BLaER1 (cell line): ENCODE data around the gene SH3GLB2.
A peak's percentile ranks its signal among the peaks of the same experiment; 100 is the strongest.
"Not testable (repeated sequence)": the region's sequence is repeated elsewhere in the genome, so short reads cannot be mapped to it uniquely, and the experiment has no call there.

ENCODE experiments used
- H3K27ac ChIP-seq: shearing (Covaris generic); formaldehyde crosslinking; 2 replicates; pipeline ENCODE4 v1.8.1; 2022
- H3K27me3 ChIP-seq: shearing (Covaris generic); formaldehyde crosslinking; 2 replicates; pipeline ENCODE4 v1.8.1; 2022
- H3K36me3 ChIP-seq: shearing (Covaris generic); formaldehyde crosslinking; 2 replicates; pipeline ENCODE4 v1.8.1; 2022
- H3K4me1 ChIP-seq: shearing (Covaris generic); formaldehyde crosslinking; 2 replicates; pipeline ENCODE4 v1.8.1; 2022
- H3K4me2 ChIP-seq: shearing (Covaris generic); formaldehyde crosslinking; 2 replicates; pipeline ENCODE4 v1.8.1; 2022
- H3K4me3 ChIP-seq: shearing (Covaris generic); formaldehyde crosslinking; 2 replicates; pipeline ENCODE4 v1.8.1; 2022
- H3K9ac ChIP-seq: shearing (Covaris generic); formaldehyde crosslinking; 2 replicates; pipeline ENCODE4 v1.8.1; 2022
- H3K9me3 ChIP-seq: shearing (Covaris generic); formaldehyde crosslinking; 2 replicates; pipeline ENCODE4 v1.8.1; 2022
- H4K20me1 ChIP-seq: shearing (Covaris generic); formaldehyde crosslinking; 2 replicates; pipeline ENCODE4 v1.8.1; 2022
- Cebpa-rat ChIP-seq: shearing (Covaris generic); IDR thresholded peaks from 2 replicates; pipeline ENCODE4 v1.8.1; 2022

SH3GLB2 gene

DNA sequence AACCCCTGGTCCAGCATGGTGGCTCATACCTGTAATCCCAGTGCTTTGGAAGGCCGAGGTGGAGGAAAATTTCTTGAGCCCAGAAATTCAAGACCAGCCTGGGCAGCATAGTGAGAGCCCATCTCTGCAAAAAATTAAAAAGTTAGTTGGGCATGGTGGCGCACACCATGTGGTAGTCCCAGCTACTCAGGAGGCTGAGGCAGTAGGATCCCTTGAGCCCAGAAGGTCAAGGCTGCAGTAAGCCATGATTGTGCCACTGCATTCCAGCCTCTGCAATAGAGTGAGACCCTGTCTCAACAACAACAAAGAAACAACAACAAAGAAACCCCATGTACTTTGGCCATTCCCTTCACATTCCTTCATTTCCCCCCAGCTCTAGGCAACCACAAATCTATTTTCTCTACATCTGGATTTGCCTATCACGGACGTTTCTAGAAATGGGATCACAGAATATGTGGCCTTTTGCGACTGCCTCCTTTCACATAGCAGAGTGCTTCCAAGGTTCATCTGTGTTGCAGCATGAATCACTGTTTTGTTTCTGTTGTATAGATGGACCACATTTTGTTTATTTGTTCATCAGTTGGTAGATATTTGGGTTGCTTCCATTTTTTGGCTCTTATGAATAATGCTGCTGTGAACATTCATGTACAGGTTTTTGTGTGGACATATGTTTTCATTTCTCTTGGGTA lies 26.2 kb upstream of the SH3GLB2 start:
- Histone ChIP-seq H3K4me1 (no peaks in the 10 kb centered on the region), H3K36me3 (peaks cover 99% of the 10 kb centered on the region), H3K4me3 (no peak overlapping the region), H3K4me2 (no peak overlapping the region), H3K27ac (no peak overlapping the region), H3K9ac (no peak overlapping the region), H3K27me3 (no peaks in the 10 kb centered on the region), H4K20me1 (no peaks in the 10 kb centered on the region), H3K9me3 (no peaks in the 10 kb centered on the region)
- TF ChIP-seq Cebpa-rat: no peak

DNA sequence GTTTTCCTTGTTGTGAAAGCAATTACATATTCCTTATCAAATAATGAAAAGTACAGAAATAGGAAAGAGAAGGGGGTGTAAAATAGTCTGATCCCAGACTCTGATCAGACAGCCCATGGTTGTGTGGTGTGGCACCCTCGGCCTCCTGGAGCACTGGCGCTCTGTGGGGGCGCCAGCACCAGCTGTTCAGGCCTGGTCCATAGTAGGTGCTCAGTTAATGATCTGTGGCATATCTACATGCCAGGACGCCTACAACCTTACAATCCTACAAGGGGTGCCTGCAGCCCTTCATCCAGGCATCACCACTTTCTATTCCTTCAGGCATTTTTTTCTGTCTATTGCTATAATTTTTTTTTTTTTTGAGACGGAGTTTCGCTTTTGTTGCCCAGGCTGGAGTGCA lies 24.9 kb upstream of the SH3GLB2 start:
- no peak for TF ChIP-seq Cebpa-rat
- no peaks in the 10 kb centered on the region for H3K9me3 ChIP-seq
- no peak overlapping the region for H3K27ac ChIP-seq
- no peak overlapping the region for H3K4me3 ChIP-seq
- no peaks in the 10 kb centered on the region for H4K20me1 ChIP-seq
- H3K9ac ChIP-seq: no peak overlapping the region
- H3K4me1 ChIP-seq: no peaks in the 10 kb centered on the region
- no peak overlapping the region for H3K4me2 ChIP-seq
- H3K27me3 ChIP-seq: no peaks in the 10 kb centered on the region
- H3K36me3 ChIP-seq: peaks cover 99% of the 10 kb centered on the region

DNA sequence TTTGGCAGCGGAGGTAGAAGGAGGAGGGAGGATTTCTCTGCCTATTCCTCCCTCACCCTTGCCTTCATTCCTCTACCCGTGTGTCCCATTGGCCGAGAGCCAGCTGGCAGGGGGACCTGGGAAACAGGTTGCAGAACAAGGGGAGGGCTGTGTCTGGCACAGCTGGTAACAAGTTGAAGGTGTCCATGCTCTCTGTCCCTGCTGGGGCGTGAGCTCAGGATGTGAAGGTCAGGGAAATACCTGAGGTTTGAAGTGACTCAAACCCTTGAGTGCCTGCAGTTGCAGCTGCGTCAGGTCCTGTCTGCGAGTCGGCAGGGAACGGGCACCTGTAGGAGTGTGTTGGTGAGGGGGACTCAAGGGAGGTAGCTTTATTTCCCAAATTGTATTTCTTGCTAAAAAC lies 24.5 kb upstream of the SH3GLB2 start:
- TF ChIP-seq Cebpa-rat: no peak
- Histone ChIP-seq H3K4me1 (no peaks in the 10 kb centered on the region), H4K20me1 (no peaks in the 10 kb centered on the region), H3K27me3 (no peaks in the 10 kb centered on the region), H3K9me3 (no peaks in the 10 kb centered on the region), H3K27ac (no peak overlapping the region), H3K36me3 (peaks cover 99% of the 10 kb centered on the region), H3K4me3 (no peak overlapping the region), H3K9ac (no peak overlapping the region), H3K4me2 (no peak overlapping the region)

DNA sequence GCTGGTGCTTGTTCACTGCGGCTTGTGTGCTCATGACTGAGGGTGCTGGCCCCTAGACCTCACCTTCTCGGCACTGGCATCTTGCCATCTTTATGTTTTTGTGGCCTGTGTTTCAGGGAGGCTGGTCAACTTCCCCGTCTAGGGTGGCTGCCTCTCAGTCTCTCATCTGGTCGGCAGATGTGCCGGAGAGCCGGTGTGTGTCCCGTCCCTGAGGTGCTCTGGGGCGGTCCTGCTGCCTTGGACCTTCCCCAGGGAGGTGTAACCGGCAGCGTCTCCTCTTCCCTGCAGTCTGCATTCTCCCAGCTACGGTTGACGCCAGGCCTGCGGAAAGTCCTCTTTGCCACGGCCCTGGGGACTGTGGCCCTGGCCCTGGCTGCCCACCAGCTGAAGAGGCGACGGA lies 13.9 kb upstream of the SH3GLB2 start:
- Histone ChIP-seq H3K9ac (no peak overlapping the region), H3K4me1 (peaks cover 20% of the 10 kb centered on the region), H3K4me3 (no peak overlapping the region), H4K20me1 (peaks cover 20% of the 10 kb centered on the region), H3K36me3 (peaks cover 71% of the 10 kb centered on the region), H3K4me2 (no peak overlapping the region), H3K9me3 (no peaks in the 10 kb centered on the region), H3K27me3 (no peaks in the 10 kb centered on the region), H3K27ac (no peak overlapping the region)
- TF ChIP-seq Cebpa-rat: no peak

DNA sequence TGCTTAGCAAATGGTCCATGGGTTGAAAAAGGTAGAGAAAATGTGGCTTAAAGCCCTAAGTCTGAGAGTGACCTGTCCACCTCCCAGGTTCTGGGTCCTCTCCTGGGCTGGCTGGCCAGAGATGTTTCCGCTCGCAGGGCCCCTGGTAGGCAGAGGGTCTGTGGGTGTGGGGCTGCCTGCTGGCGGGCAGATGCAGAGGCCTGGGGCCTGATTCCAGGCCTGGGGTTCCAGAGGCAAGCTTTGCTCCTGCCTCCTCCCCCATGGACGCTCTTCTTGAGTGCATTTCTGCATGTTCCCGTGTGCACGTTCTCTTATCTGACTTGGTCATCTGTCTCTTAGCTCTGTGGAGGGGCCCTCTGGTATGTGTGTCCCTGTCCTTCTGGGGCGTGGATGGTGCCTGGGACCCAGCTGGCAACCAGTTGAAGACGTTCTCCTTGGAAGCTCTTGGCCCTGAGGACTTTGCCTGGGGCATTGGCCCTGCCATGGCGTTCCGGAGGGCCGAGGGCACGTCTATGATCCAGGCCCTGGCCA lies 12.0 kb upstream of the SH3GLB2 start:
- Histone ChIP-seq H3K27ac (no peak overlapping the region), H3K4me1 (peaks cover 28% of the 10 kb centered on the region), H3K27me3 (no peaks in the 10 kb centered on the region), H3K4me3 (no peak overlapping the region), H4K20me1 (peaks cover 25% of the 10 kb centered on the region), H3K4me2 (no peak overlapping the region), H3K9me3 (no peaks in the 10 kb centered on the region), H3K9ac (no peak overlapping the region), H3K36me3 (peaks cover 53% of the 10 kb centered on the region)
- no peak for TF ChIP-seq Cebpa-rat

DNA sequence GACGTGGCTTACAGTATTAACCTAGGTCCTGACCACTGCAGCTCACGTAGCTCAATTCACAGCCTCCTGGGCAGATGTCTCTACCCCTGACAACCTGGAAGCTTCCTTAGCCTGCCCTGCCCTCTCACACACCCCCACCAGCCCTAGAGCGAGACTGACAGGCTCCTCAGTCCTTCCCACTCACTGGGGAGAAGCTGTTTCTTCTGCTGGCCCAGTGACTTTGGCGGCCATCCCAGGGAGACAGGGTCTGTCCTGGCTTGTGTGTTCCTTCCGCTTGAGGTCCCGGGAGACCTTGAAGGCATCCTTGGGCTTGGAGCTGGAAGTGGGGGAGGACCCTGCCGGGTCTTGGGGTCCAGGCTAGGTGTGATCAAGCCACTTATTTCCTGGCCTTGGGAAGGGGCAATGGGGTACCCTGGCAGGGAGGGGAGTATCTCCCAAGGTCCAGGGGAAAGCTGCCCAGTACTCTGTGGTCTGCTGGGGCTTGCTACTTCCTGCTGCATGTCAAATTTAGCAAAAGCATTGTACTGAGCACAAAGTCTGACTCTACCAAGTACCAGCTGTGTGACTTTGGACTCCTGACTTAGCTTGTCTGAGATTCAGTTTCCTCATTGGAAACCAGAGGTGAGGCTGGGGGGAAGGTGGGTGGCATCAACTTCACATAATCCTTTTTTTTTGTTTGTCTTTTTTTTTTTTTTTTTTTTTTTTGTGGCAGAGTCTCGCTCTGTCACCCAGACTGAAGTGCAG lies 10.2 kb upstream of the SH3GLB2 start:
- no peak overlapping the region for H3K27ac ChIP-seq
- no peaks in the 10 kb centered on the region for H3K9me3 ChIP-seq
- no peak for TF ChIP-seq Cebpa-rat
- peak overlapping the region; percentile 98 for H3K4me2 ChIP-seq
- H3K9ac ChIP-seq: peak overlapping the region; percentile 91
- H3K36me3 ChIP-seq: peaks cover 34% of the 10 kb centered on the region
- peaks cover 25% of the 10 kb centered on the region for H4K20me1 ChIP-seq
- H3K4me1 ChIP-seq: peaks cover 28% of the 10 kb centered on the region
- H3K27me3 ChIP-seq: no peaks in the 10 kb centered on the region
- H3K4me3 ChIP-seq: peak overlapping the region; percentile 98

DNA sequence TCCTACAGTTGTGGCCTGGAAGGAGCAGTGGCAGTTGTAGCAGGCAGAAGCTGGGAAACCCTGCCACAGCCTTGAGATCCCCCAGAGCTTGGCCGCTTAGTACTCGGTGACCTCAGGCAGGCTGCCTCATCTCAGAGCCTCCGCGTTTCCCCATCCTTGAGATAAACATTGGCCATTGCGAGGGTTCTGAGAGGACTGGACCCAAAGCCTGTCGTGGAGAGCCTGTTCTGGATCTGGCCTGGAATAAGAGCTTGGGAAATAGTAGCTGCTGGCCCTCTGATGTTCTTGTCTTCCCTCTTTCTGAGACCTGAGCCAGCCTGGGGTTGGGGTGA lies 9.6 kb upstream of the SH3GLB2 start:
- TF ChIP-seq Cebpa-rat: no peak
- Histone ChIP-seq H3K27me3 (no peaks in the 10 kb centered on the region), H3K4me3 (peak overlapping the region; percentile 98), H3K9ac (peak overlapping the region; percentile 91), H3K4me1 (peaks cover 28% of the 10 kb centered on the region), H4K20me1 (peaks cover 25% of the 10 kb centered on the region), H3K36me3 (peaks cover 29% of the 10 kb centered on the region), H3K9me3 (no peaks in the 10 kb centered on the region), H3K27ac (no peak overlapping the region), H3K4me2 (peak overlapping the region; percentile 98)

DNA sequence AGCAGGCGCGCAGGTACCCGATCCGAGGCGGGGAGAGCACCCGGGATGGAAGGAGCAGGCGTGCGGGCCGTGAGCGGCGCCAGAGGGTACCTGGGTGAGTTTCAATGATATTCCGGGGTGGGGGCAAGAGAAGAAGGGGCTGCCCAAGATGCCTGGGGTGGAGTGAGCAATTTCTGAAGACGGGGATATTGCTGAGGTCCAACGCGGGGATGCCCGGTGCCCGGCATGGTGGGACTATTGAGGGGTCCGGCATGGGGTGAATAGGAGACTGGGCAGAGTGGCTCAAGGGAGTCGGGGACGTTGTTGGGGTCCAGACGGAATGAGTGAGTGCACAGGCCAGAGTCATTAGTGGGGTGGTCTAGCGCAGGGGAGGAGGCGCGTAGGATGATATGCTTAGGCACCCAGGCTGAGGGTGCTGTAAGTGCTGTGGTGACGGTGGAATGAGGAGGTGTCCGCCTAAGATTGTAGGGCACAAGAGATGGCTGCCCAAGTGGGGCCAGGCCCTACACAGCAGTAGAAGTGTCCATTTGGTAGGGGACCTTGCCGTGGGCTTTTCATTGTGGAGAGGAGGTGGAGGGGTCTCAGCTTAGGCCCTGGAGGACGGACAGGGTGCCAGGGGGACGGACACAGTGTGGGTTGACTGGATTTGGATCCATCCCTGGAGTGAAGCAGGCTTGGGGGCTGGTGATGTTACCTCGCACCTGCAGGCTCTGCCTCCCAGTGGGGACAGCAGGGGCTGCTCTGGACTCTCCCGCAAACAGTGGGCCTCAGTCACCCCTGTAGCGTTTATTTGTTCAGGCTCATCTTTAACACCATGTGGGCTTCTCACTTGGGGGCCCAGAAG lies 9.0 kb upstream of the SH3GLB2 start:
- H3K27ac ChIP-seq: peak overlapping the region; percentile 80
- peak overlapping the region; percentile 98 for H3K4me2 ChIP-seq
- peak overlapping the region; percentile 98 for H3K4me3 ChIP-seq
- H3K36me3 ChIP-seq: peaks cover 23% of the 10 kb centered on the region
- no peak for TF ChIP-seq Cebpa-rat
- H3K9ac ChIP-seq: peak overlapping the region; percentile 91
- H3K4me1 ChIP-seq: peaks cover 28% of the 10 kb centered on the region
- no peaks in the 10 kb centered on the region for H3K27me3 ChIP-seq
- H3K9me3 ChIP-seq: no peaks in the 10 kb centered on the region
- H4K20me1 ChIP-seq: peaks cover 25% of the 10 kb centered on the region

DNA sequence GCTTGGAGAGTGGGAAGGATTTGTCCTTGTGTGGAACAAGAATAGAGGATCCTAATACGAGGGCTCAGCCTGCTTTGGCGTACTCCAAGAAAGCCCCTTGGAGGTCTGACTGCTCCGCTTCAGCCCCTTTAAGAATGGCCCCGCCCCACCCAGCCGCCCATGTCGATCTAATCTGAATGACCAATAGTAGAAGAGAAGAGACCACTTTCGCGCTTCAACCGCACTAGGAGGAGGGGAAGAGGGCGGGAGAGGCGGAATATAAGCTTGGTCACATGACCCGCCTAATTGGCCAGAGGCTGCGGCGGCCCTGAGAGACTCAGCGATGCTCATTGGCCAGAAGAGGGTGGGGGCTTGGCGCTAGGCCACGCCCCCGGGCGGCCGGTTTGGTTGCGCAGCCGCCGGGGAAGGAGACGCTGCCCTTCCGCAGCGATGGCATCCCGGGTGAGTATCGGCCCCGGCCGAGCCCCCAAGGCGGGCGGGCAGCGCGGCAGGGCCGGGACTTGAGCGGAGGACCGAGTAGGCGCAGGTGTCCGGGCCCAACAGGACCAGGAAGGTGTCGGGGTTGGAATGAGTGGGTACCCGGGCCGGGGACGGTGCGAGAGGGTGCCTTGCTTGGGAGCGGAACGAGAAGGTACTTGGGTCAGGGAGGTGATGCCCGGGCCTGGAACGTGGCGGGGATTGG lies 8.3 kb upstream of the SH3GLB2 start, which contains the start of gene MIGA2:
TSS of gene MIGA2 (plus strand) at position 386 of the 682 bp plus-strand sequence. CDS start 3,969 bp downstream, outside the sequence.
- H3K4me3 ChIP-seq: peak within 1 kb of the TSS; percentile 98
- peaks cover 25% of the 10 kb centered on the region for H4K20me1 ChIP-seq
- peaks cover 15% of the 10 kb centered on the region for H3K36me3 ChIP-seq
- no peaks in the 10 kb centered on the region for H3K9me3 ChIP-seq
- H3K4me1 ChIP-seq: peaks cover 28% of the 10 kb centered on the region
- peak within 1 kb of the TSS; percentile 91 for H3K9ac ChIP-seq
- no peak for TF ChIP-seq Cebpa-rat
- H3K4me2 ChIP-seq: peak within 1 kb of the TSS; percentile 98
- H3K27me3 ChIP-seq: no peaks in the 10 kb centered on the region
- H3K27ac ChIP-seq: peak within 1 kb of the TSS; percentile 80

DNA sequence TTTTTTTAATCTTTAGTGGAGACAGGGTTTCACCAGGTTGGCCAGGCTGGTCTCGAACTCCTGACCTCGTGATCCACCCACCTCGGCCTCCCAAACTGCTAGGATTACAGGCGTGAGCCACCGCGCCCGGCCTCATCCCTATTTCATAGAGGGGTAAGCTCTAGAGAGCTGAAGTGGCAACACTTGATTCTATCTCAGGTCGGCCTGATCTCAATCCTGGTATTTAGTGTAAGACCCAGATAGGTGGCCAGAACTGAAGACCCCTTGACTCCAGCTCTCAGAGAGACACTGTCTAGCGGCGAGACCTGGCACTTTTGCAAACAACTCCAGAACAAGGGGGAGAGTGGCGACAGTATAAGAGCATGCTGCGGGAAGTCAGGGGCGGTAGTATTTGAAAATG lies 7.7 kb upstream of the SH3GLB2 start:
- H3K27ac ChIP-seq: peak overlapping the region; percentile 52
- H3K9ac ChIP-seq: peak overlapping the region; percentile 68; the same call in 1 of the 2 replicates
- peak overlapping the region; percentile 75 for H3K4me2 ChIP-seq

More for the DNA sequence above, 7.7 kb upstream of the SH3GLB2 start:
- not testable (repeated sequence) for H3K9me3 ChIP-seq, H3K36me3 ChIP-seq, H3K27me3 ChIP-seq
- Histone ChIP-seq H3K4me3 (peak overlapping the region; percentile 98), H4K20me1 (peaks cover 25% of the 10 kb centered on the region), H3K4me1 (peaks cover 28% of the 10 kb centered on the region)
